Measurements from ENCODE around the gene ERBB4.
A peak's percentile ranks its signal among the peaks of the same experiment; 100 is the strongest.

Gene ERBB4

GRCh38 chr2:211835695-211836094 lies 702.9 kb downstream of the ERBB4 start:
- H3K36me3 ChIP-seq, result no peaks in the 10 kb centered on the region
- no peaks in the 10 kb centered on the region for H3K27me3 ChIP-seq
- no peaks in the 10 kb centered on the region; the same call in 1 of the 2 replicates for H3K4me1 ChIP-seq
- H3K9me3 ChIP-seq, result no peaks in the 10 kb centered on the region
- DNase-seq, result no peak
- H3K4me3 ChIP-seq (ENCODE audit: low read depth, low read length), result no peak overlapping the region
- TF ChIP-seq CTCF (IDR thresholded peaks at IDR 0.05; ENCODE audit: low read depth, low read length), result no peak

GRCh38 chr2:211833582-211834279 lies 704.9 kb downstream of the ERBB4 start:
- Histone ChIP-seq H3K9me3 (no peaks in the 10 kb centered on the region), H3K4me3 (ENCODE audit: low read depth, low read length) (no peak overlapping the region), H3K27me3 (no peaks in the 10 kb centered on the region), H3K36me3 (no peaks in the 10 kb centered on the region), H3K4me1 (no peaks in the 10 kb centered on the region; the same call in 1 of the 2 replicates)
- no peak for DNase-seq
- no peak for TF ChIP-seq CTCF (IDR thresholded peaks at IDR 0.05; ENCODE audit: low read depth, low read length)

GRCh38 chr2:211829725-211830124 lies 708.9 kb downstream of the ERBB4 start:
- H3K4me3 ChIP-seq (ENCODE audit: low read depth, low read length), result no peak overlapping the region
- H3K27me3 ChIP-seq, result no peaks in the 10 kb centered on the region
- TF ChIP-seq CTCF (IDR thresholded peaks at IDR 0.05; ENCODE audit: low read depth, low read length), result no peak
- no peak for DNase-seq
- H3K9me3 ChIP-seq, result no peaks in the 10 kb centered on the region
- no peaks in the 10 kb centered on the region; the same call in 1 of the 2 replicates for H3K4me1 ChIP-seq
- no peaks in the 10 kb centered on the region for H3K36me3 ChIP-seq

GRCh38 chr2:211823886-211824479 lies 714.6 kb downstream of the ERBB4 start:
- H3K4me1 ChIP-seq, result peaks cover 3% of the 10 kb centered on the region
- no peaks in the 10 kb centered on the region for H3K36me3 ChIP-seq
- DNase-seq, result no peak
- no peaks in the 10 kb centered on the region for H3K27me3 ChIP-seq
- no peaks in the 10 kb centered on the region for H3K9me3 ChIP-seq
- no peak overlapping the region for H3K4me3 ChIP-seq (ENCODE audit: low read depth, low read length)
- TF ChIP-seq CTCF (IDR thresholded peaks at IDR 0.05; ENCODE audit: low read depth, low read length), result no peak

GRCh38 chr2:211822686-211823335 lies 715.8 kb downstream of the ERBB4 start:
- no peak for TF ChIP-seq CTCF (IDR thresholded peaks at IDR 0.05; ENCODE audit: low read depth, low read length)
- no peak for DNase-seq
- H3K36me3 ChIP-seq, result no peaks in the 10 kb centered on the region
- H3K4me3 ChIP-seq (ENCODE audit: low read depth, low read length), result no peak overlapping the region
- H3K4me1 ChIP-seq, result peaks cover 3% of the 10 kb centered on the region
- no peaks in the 10 kb centered on the region for H3K27me3 ChIP-seq
- H3K9me3 ChIP-seq, result no peaks in the 10 kb centered on the region

GRCh38 chr2:211816754-211817153 lies 721.8 kb downstream of the ERBB4 start:
- TF ChIP-seq CTCF (IDR thresholded peaks at IDR 0.05; ENCODE audit: low read depth, low read length), result no peak
- no peaks in the 10 kb centered on the region for H3K36me3 ChIP-seq
- no peaks in the 10 kb centered on the region for H3K27me3 ChIP-seq
- H3K4me1 ChIP-seq, result peaks cover 8% of the 10 kb centered on the region
- H3K4me3 ChIP-seq (ENCODE audit: low read depth, low read length), result no peak overlapping the region
- H3K9me3 ChIP-seq, result no peaks in the 10 kb centered on the region
- peak; percentile 12 for DNase-seq
